Stimulated activated CD4-positive, alpha-beta T cell treated with anti-CD3 and anti-CD28 coated beads, Interleukin-12 subunit alpha, Interleukin-12 subunit beta, amount 100 ng/mL, for 24 hours (primary cell): ENCODE measurements around the gene NEGR1.

Experiments
- DNase-seq, 2 experiments: peaks; one replicate each; pipeline ENCODE4 v3.0.0-alpha.2; 2020; ENCODE audit warnings: low read depth in 2 of 2

The NEGR1 gene

DNA sequence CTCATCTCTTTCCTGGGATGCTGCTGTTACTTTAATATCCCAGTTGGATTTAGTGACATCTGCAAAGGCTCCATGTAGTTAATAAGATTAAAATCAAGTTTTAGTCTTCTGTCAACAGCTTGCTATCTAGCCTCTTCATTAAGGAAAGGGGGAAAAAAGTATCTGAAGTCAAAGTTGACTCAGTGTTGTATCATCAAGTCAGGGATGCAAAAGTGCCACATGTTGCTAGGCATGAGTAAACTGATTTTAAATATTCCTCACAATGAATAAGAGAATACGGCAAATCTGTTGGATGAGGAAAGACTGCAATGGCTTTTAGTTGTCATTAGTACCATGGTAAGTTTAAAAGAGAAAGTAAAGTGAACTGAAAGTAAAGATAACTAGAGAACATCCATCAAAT, 818.3 kb downstream of the NEGR1 start:
- no peak for DNase-seq

- DNase-seq = no peak
These were observed 819.2 kb downstream of the NEGR1 start for GRCh38 chr1:71463144-71463543.

- no peak for DNase-seq
These were observed 820.1 kb downstream of the NEGR1 start for GRCh38 chr1:71462247-71462646.

DNA sequence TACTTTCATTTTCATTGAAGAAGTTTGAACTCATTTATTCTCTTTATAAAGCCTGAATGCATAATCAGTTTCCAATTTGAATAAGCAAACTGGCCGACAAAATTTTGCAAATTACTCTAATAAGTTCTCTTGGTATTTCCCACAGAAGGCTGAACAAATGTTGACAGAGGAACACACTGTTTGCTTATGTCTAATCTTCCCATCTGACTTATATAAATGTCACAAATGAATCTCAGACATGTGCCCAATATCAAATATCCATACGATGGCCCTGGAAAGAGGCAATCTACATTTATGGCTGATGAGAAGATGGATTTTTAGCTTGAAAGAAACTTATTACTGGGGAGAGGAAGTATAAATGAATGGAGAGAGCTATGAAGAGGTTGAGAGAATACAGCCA, 820.9 kb downstream of the NEGR1 start:
- no peak for DNase-seq

DNA sequence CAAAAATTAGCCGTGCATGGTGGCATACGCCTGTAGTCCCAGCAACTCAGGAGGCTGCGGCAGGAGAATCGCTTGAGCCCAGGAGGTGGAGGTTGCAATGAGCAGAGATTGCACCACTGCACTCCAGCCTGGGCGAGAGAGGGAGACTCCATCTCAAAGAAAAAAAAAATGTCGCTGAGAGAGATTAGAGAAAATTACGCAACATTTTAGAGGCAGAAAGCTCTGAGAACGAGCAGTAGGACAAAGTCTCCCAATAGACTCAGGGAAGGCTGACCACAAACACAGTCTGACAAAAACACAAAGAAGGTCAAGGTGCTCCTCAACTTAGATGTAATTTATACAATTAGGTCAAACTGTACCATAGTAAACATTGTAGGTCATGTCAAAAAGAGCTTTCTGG, 833.9 kb downstream of the NEGR1 start:
- DNase-seq = no peak

DNA sequence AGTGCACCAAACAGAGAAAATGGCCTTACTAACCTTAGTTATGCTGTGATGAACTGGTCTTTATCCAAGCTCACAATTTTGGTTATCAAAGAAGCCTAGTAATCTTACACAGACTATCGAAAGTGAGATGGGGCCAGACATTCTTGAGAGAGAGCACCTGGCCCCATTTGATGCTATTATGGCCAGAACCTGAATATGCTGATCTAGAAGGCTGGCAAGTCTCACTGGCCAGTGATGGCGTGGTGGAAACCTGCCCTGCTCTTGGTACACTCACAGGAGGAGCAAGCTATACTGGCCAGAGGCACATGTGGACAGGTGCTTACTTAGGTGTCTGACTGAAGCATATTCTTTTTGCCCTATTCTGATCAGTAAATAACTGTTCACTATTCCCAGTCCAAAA, 843.7 kb downstream of the NEGR1 start:
- DNase-seq = no peak

- no peak for DNase-seq
These were observed 846.4 kb downstream of the NEGR1 start for GRCh38 chr1:71435951-71436350.

DNA sequence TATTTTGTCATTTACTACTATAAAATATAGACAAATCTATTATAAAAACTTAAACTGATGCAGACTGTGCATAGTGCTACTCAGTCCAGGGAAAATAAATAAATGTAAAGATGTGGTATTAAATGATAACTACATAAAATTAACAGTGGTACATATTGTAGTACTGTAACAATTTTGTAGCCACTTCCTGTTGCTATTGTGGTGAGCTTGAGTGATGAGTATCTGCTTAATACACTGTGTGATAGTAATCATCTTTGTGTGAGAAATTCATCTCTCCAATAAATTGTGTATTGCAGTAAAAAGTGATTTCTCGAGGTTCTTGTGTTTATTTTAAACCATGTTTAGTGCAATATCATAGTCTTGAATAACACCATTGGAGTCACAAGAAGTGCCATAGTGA, 848.1 kb downstream of the NEGR1 start:
- DNase-seq = no peak

- DNase-seq = no peak
These were observed 854.3 kb downstream of the NEGR1 start for GRCh38 chr1:71428029-71428428.

DNA sequence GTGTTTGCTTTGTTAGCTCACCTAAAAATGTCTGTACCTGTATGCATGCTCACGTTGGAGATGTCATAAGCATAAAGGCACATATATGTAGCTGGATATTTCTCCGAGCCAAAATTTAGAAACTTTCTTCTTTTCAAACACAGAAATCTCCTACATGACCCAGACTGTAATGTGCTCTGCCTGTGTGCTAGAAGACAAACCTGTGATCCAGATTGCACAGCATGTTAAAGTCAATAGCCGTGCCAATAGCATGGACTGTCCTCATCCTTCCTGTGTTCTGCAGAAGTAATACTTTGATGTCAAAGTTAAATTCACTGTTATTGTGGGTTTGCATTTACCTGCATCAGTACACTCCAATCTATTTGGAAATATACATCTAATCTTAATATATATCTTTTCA, 855.3 kb downstream of the NEGR1 start:
- DNase-seq = no peak

DNA sequence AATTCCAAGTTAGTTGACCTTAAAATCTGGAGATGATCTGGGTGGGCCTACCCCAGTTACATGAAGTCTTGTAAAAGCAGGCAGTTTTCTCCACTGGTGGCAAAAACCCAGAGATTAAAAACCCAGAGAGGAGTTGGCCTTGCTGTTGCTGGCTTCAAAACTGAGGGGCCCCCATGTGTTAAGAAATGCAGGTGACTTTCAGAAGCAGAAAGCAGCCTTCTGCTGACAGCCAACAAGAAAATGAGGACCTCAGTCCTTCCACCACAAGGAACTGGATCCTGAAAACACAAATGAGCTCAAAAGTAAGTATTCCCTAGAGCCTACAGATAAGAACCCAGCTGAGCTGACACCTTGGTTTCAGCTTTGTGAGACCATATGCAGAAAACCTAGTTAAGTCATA, 857.8 kb downstream of the NEGR1 start:
- DNase-seq = no peak

- DNase-seq = no peak
These were observed 860.1 kb downstream of the NEGR1 start for GRCh38 chr1:71422221-71422620.

- no peak for DNase-seq
These were observed 864.9 kb downstream of the NEGR1 start for GRCh38 chr1:71417421-71417820.

- no peak for DNase-seq
These were observed 868.2 kb downstream of the NEGR1 start for GRCh38 chr1:71414179-71414578.

- no peak for DNase-seq
These were observed 868.7 kb downstream of the NEGR1 start for GRCh38 chr1:71413441-71414175.

DNA sequence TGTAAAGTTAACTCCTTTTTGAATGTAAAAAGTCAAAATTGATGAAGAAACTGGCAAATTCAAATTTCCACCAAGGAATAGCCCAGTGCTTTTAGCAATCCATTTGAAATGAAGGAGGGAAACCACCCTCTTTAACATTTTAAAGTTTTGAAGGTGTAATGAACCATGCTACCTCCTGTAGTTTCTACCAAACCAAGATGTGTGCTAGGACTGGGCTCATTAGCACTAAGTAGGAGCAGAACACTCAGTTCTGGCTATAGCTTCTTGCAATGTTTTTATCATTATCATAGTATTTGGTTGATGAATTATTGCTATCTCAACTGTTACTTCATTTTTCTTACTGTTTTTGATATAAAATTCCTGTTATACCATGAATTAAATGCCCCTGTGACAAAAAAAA, 882.3 kb downstream of the NEGR1 start:
- no peak for DNase-seq

DNA sequence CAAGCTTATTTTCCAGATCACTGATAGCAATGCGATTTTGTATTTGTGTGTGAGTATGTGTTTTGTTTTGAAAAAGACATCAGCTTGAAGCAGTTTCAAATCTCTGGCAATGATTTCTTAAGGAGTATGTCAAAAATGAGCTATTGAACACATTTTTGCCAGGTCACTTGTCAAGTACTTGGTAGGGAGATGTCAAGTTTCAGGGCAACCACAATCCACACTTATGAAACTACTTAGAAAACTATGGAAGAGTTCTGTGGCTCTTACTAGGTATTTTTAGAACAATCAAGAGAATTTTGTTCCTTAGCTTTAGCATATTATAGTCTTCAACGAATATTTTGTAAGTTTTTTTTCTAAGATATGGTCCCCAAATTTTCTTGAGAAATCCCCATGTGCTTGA, 882.7 kb downstream of the NEGR1 start:
- DNase-seq = no peak

GRCh38 chr1:71393301-71393700, 889.0 kb downstream of the NEGR1 start:
- DNase-seq = no peak

DNA sequence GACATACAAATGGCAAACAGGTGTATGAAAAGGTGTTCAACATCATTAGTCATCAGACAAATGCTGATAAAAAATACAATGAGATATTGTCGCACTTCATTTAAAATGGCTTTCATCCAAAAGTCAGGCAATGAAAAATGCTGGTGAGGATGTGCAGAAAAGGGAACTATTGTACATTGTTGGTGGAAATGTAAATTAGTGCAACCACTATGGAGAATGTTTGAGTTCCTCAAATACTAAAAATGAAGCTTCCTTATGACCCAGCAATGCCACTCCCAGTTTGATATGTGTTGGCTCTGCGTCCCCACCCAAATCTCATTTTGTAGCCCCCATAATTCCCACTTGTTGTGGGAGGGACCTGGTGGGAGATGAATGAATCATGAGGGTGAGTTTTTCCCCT, 891.8 kb downstream of the NEGR1 start:
- DNase-seq = no peak

- no peak for DNase-seq
These were observed 904.5 kb downstream of the NEGR1 start for GRCh38 chr1:71377886-71378285.

GRCh38 chr1:71372496-71372895, 909.8 kb downstream of the NEGR1 start:
- DNase-seq = no peak

DNA sequence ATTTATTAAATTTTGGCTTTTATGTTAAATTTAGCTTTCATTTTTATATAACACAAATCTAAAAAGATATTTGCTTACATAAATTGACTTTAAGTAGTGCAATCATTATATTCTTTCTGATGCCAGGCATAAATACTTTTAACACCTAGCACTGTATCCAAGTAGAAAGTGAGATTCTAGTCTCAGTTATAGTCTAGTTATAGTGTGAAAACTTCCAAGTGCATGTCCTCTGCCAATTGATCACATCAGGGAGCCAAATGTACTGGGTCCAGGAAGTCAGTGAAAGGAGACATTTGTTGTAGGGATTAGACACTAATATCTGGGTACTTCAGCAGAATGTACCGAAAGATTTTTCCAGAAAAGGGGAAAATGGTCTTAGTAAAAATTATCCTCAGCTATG, 910.8 kb downstream of the NEGR1 start:
- no peak for DNase-seq

- no peak for DNase-seq
These were observed 918.1 kb downstream of the NEGR1 start for GRCh38 chr1:71364236-71364635.

- no peak for DNase-seq
These were observed 919.6 kb downstream of the NEGR1 start for GRCh38 chr1:71362691-71363090.
